LNCaP clone FGC (cell line): ENCODE measurements around the gene RAD23B.

Experiments used
- DNase-seq: peaks from one replicate; pipeline ENCODE4 v3.0.0-alpha.2; 2011; ENCODE audit warnings: low read depth
- H3K4me3 ChIP-seq: 2 replicates; pipeline ENCODE4 v1.5.1; 2011; ENCODE audit warnings: mild to moderate bottlenecking, low read depth, low read length, control low read depth
- TF ChIP-seq, protein P1 (sequence below): IDR thresholded peaks from 2 replicates; pipeline ENCODE4 v1.5.1; 2012; ENCODE audit warnings: mild to moderate bottlenecking; ENCODE audit not compliant: control insufficient read depth, insufficient read depth; ENCODE audit errors: extremely low read depth

RAD23B gene

DNA sequence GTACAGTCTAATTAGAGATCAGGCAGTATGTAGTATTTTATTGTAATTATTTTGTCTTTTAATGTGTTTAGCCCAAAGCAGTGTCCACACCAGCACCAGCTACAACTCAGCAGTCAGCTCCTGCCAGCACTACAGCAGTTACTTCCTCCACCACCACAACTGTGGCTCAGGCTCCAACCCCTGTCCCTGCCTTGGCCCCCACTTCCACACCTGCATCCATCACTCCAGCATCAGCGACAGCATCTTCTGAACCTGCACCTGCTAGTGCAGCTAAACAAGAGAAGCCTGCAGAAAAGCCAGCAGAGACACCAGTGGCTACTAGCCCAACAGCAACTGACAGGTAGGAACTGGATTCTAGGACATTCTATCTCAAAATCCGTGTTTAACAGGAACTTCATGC, 23.2 kb downstream of the RAD23B start:
- no peak for DNase-seq
- TF ChIP-seq, protein P1, sequence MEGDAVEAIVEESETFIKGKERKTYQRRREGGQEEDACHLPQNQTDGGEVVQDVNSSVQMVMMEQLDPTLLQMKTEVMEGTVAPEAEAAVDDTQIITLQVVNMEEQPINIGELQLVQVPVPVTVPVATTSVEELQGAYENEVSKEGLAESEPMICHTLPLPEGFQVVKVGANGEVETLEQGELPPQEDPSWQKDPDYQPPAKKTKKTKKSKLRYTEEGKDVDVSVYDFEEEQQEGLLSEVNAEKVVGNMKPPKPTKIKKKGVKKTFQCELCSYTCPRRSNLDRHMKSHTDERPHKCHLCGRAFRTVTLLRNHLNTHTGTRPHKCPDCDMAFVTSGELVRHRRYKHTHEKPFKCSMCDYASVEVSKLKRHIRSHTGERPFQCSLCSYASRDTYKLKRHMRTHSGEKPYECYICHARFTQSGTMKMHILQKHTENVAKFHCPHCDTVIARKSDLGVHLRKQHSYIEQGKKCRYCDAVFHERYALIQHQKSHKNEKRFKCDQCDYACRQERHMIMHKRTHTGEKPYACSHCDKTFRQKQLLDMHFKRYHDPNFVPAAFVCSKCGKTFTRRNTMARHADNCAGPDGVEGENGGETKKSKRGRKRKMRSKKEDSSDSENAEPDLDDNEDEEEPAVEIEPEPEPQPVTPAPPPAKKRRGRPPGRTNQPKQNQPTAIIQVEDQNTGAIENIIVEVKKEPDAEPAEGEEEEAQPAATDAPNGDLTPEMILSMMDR, result no peak
- H3K4me3 ChIP-seq, result no peak overlapping the region

DNA sequence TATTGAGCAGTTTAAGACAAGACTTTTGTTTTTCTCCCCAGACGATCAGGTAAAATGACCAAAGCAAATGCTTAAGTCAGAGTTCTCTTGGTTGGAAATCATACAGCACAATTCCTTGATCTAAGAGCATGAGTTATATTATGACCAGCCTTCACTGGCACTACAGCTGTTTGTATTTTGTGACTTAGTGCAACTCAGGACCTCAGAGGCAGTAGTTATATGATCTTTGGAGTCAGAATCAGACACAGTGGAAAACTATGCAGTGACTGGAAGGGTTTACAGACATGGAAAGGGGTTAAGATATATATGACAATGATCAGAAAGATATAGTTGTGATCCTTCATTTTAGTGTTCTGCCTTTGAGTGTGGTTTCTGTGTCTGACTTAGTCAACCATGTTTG, 24.3 kb downstream of the RAD23B start:
- no peak overlapping the region for H3K4me3 ChIP-seq
- TF ChIP-seq, protein P1, result no peak
- DNase-seq, result no peak

DNA sequence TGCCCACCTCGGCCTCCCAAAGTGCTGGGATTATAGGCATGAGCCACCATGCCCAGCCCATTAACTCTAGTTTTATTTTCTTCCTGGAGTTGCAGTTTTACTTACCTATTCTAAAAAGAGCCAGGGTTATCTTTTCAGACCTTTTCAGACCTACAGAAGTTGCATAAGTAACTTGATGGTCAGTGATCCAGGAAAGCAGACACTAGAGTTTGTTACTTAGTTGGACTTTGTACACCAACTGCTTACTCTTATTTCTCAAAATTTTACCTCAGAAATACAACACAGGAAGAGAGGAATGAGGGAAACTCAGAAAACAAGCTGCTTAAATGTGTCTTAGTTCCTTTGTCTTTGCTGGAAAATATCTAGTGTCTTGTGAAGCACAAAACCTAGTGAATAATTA, 25.4 kb downstream of the RAD23B start:
- no peak for DNase-seq
- TF ChIP-seq, protein P1, result no peak
- no peak overlapping the region for H3K4me3 ChIP-seq

DNA sequence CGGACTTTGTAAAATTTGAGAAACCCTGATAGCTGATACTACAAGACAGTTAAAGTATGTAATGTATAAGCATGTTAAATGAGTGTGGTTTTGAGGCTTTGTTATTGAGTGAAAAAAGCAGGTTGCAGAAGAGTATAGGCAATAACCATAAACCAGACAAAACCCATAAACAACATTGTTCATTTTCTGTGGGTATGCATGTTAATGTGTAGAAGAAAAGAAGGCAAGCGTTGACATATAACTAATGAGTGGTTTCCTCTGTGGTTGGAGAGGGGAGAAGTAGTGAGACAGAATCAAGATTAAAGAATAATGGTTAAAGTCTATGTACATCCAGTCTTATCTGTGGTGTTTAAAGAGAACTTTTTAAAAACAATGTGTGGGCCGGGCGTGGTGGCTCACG, 26.2 kb downstream of the RAD23B start:
- TF ChIP-seq, protein P1, result no peak
- DNase-seq, result no peak

DNA sequence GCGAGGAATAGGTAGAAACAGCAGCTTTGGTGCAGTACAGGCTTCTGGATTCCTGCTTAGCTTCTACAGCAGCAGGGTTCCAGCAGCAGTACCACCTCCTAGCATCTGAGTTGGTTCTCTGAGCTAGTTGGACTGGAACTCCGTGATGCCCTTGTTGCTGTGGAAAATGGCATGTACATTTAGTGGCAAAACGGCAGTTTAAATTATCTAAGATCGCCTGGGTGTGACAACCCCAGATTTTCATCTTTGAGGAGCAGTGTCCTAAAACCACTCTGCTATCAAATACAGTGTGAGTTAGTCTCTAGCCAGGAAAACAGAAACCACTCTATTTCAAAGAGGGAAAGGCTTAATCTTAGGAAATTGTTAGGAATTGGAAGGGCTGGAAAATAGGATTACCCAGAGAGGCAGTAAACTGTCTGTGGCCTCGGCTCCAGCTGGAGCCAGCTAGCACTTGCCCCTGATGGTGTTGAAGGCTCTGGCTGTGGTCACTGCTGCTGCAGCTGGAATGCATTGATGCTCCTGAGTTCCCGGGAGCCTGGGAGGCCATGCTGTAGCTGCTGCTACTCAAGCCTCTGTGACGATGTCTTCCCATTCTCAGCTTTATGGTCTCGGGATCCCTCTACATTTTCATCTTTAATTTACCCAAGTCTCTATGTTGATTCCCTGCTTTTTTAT, 29.4 kb downstream of the RAD23B start:
- TF ChIP-seq, protein P1, result no peak
- no peak overlapping the region for H3K4me3 ChIP-seq
- no peak for DNase-seq

More for the DNA sequence above, 26.2 kb downstream of the RAD23B start:
- H3K4me3 ChIP-seq, result no peak overlapping the region

DNA sequence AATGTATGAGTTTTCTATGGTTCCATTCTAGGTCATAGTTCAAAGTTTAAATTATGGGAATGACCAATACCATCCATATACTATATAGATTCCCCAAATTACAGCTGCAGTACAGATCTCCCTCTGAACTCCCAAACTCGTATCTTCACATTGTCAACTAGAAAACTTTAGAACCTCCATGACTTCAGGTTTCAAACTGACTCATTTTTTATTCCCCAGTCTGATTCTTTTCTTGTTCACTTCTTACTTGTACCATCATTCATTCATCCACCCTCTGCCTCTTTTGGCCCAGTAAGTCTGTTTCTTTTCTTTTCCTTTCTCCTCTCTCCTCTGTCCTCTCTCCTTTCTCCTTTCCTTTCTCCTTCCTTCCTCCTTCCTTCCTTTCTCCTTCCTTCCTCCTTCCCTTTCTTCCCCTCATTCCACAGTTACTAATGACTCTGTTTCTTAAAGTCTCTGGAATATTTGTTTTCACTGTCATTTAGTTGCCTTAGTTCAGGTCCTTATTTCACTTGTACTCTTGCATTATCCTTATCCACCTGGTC, 30.5 kb downstream of the RAD23B start:
- H3K4me3 ChIP-seq, result no peak overlapping the region
- no peak for DNase-seq
- TF ChIP-seq, protein P1, result no peak

DNA sequence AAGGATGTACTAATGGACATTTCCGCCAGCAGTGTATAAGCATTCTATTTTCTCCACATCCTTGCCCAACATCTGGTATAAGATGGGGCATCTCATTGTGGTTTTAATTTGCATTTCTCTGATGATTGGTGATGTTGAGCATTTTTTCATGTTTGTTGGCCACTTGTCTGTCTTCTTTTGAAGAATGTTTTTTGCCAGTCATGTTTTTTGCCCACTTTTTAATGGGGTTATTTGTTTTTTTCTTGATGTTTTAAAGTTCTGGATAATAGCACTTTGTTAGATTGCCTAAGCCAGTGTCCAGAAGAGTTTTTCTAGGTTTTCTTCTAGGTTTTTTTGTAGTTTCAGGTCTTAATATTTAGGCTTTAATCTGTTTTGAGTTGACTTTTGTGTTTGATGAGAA, 31.7 kb downstream of the RAD23B start:
- no peak overlapping the region for H3K4me3 ChIP-seq
- DNase-seq, result no peak
- TF ChIP-seq, protein P1, result no peak
